ENCODE measurements around the gene IFNL1. TPM values are rescaled to one million over a fixed set of nuclear protein-coding genes. Genes with fewer than 3 reads are reported as not detected.

IFNL1 gene
- total RNA-seq, 1 experiment from 2014 or later, result not detected

DNA sequence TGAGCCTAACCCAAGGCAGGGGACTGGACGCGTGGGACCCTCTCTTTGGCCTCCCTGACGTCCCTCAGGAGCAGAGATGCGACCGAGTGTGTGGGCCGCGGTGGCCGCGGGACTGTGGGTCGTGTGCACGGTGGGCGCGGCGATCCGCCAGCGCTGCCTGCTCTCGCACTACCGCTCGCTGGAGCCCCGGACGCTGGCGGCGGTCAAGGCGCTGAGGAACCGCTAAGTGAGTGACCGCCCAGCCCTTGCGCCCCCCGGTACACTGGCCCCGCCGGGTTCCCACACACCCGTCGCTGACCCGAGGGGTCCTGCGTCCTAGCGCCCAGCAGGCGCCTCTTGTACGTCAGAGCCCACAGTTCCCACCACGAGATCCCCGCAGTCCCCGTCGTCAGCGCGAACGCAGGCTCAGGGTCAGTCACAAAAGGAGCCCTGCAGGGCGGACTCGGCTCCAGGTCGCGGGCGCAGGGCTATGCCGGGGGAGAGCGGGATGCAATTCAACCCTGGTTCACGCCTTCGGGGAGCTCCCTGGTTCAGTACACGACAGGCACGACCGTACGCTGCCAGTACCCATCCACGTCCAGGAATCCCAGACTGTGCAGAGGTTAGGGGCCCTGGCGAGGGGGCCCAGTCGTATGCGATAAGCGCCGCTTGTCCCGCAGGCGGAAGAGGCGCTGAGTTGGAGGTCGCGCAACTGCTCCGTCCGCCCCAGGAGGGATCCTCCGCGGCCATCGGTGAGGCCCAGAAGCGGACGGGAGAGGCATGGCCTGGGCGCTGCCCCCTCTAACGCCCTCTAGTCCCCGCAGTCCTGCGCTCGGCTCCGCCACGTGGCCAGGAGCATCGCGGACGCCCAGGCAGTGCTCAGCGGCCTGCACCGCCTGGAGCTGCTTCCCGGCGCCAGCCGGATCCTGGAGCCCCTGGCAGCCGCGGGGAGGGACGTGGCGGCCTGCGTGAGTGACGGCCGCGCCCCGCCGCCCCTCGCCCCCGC is 31.6 kb upstream of the IFNL1 start (continued):
- TF ChIP-seq ZNF512 (CRISPR knock-in tag; IDR thresholded peaks at IDR 0.05; ENCODE audit: borderline replicate concordance) (no peak), FOXJ3 (CRISPR knock-in tag; IDR thresholded peaks at IDR 0.05; ENCODE audit: borderline replicate concordance) (no peak), GTF2I (CRISPR knock-in tag; conservative IDR thresholded peaks at IDR 0.05) (no peak), FOXK1 (CRISPR knock-in tag; IDR thresholded peaks at IDR 0.05) (peak; percentile 43; the same call in 1 of the 2 replicates), MYBL2 (CRISPR knock-in tag; IDR thresholded peaks at IDR 0.05) (peak; percentile 72; the same call in 1 of the 2 replicates), KAT7 (CRISPR knock-in tag; IDR thresholded peaks at IDR 0.05; ENCODE audit: borderline replicate concordance) (no peak), JUN (CRISPR knock-in tag; IDR thresholded peaks at IDR 0.05) (no peak), SMAD4 (CRISPR knock-in tag; IDR thresholded peaks at IDR 0.05) (no peak), ATF3 (CRISPR knock-in tag; conservative IDR thresholded peaks at IDR 0.05) (no peak), E2F1 (CRISPR knock-in tag; IDR thresholded peaks at IDR 0.05) (peak; percentile 81; the same call in 1 of the 2 replicates), ESRRA (CRISPR knock-in tag; IDR thresholded peaks at IDR 0.05; ENCODE audit: borderline replicate concordance) (no peak), HMGXB4 (CRISPR knock-in tag; IDR thresholded peaks at IDR 0.05) (peak; percentile 8; the same call in 1 of the 2 replicates), ZNF121 (CRISPR knock-in tag; IDR thresholded peaks at IDR 0.05) (no peak), ATF2 (CRISPR knock-in tag; IDR thresholded peaks at IDR 0.05; ENCODE audit: borderline replicate concordance, low read depth) (0 out of 2 replicates have a peak, but pooled peaks have one; percentile 6), TEAD1 (CRISPR knock-in tag; IDR thresholded peaks at IDR 0.05) (no peak; the same call in 1 of the 2 replicates), EMX1 (CRISPR knock-in tag; IDR thresholded peaks at IDR 0.05) (no peak), ZNF416 (CRISPR knock-in tag; IDR thresholded peaks at IDR 0.05) (no peak), ATF1 (CRISPR knock-in tag; IDR thresholded peaks at IDR 0.05) (no peak), ETV6 (CRISPR knock-in tag; IDR thresholded peaks at IDR 0.05) (no peak), ZNF423 (CRISPR knock-in tag; IDR thresholded peaks at IDR 0.05) (no peak)
- TF ChIP-seq, protein P1, sequence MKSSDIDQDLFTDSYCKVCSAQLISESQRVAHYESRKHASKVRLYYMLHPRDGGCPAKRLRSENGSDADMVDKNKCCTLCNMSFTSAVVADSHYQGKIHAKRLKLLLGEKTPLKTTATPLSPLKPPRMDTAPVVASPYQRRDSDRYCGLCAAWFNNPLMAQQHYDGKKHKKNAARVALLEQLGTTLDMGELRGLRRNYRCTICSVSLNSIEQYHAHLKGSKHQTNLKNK (CRISPR knock-in tag; IDR thresholded peaks at IDR 0.05), result no peak
- TF ChIP-seq, protein P2, sequence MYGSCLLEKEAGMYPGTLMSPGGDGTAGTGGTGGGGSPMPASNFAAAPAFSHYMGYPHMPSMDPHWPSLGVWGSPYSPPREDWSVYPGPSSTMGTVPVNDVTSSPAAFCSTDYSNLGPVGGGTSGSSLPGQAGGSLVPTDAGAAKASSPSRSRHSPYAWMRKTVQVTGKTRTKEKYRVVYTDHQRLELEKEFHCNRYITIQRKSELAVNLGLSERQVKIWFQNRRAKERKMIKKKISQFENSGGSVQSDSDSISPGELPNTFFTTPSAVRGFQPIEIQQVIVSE (CRISPR knock-in tag; IDR thresholded peaks at IDR 0.05; ENCODE audit: borderline replicate concordance), result no peak
- TF ChIP-seq, protein P3, sequence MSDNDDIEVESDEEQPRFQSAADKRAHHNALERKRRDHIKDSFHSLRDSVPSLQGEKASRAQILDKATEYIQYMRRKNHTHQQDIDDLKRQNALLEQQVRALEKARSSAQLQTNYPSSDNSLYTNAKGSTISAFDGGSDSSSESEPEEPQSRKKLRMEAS (CRISPR knock-in tag; IDR thresholded peaks at IDR 0.05), result peak; percentile 90; the same call in 1 of the 2 replicates
- TF ChIP-seq, protein P4, sequence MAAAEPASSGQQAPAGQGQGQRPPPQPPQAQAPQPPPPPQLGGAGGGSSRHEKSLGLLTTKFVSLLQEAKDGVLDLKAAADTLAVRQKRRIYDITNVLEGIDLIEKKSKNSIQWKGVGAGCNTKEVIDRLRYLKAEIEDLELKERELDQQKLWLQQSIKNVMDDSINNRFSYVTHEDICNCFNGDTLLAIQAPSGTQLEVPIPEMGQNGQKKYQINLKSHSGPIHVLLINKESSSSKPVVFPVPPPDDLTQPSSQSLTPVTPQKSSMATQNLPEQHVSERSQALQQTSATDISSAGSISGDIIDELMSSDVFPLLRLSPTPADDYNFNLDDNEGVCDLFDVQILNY (CRISPR knock-in tag; IDR thresholded peaks at IDR 0.05), result no peak
- TF ChIP-seq, protein P5, sequence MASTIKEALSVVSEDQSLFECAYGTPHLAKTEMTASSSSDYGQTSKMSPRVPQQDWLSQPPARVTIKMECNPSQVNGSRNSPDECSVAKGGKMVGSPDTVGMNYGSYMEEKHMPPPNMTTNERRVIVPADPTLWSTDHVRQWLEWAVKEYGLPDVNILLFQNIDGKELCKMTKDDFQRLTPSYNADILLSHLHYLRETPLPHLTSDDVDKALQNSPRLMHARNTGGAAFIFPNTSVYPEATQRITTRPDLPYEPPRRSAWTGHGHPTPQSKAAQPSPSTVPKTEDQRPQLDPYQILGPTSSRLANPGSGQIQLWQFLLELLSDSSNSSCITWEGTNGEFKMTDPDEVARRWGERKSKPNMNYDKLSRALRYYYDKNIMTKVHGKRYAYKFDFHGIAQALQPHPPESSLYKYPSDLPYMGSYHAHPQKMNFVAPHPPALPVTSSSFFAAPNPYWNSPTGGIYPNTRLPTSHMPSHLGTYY (CRISPR knock-in tag; IDR thresholded peaks at IDR 0.05), result no peak
- TF ChIP-seq, protein P6, sequence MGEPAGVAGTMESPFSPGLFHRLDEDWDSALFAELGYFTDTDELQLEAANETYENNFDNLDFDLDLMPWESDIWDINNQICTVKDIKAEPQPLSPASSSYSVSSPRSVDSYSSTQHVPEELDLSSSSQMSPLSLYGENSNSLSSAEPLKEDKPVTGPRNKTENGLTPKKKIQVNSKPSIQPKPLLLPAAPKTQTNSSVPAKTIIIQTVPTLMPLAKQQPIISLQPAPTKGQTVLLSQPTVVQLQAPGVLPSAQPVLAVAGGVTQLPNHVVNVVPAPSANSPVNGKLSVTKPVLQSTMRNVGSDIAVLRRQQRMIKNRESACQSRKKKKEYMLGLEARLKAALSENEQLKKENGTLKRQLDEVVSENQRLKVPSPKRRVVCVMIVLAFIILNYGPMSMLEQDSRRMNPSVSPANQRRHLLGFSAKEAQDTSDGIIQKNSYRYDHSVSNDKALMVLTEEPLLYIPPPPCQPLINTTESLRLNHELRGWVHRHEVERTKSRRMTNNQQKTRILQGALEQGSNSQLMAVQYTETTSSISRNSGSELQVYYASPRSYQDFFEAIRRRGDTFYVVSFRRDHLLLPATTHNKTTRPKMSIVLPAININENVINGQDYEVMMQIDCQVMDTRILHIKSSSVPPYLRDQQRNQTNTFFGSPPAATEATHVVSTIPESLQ (CRISPR knock-in tag; IDR thresholded peaks at IDR 0.05), result no peak

Measured in WTC11 (cell line).